ENCODE measurements around the gene MAPK7.

MAPK7 gene

DNA sequence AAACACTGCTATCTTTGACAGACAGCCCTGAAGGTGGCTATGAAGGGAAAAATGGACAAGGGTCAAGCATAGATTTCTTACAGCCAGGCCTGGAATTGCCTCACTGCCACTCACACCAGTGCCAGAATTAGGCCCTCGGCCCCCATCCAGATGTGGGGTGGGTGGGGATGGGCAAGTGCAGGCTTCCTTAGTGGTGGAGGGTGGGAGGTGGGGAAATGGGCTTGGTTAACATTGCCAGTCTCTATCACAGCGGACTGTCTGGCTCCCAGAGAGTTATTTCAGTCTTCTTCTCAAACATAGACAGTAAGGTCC lies 40.6 kb upstream of the MAPK7 start:
- no peak overlapping the region for H3K4me3 ChIP-seq (ENCODE audit: low read depth, low read length)
- no peak for TF ChIP-seq CTCF (IDR thresholded peaks at IDR 0.05; ENCODE audit: borderline replicate concordance, insufficient read depth, low read depth, low read length)

- TF ChIP-seq CTCF (IDR thresholded peaks at IDR 0.05; ENCODE audit: borderline replicate concordance, insufficient read depth, low read depth, low read length), result peak; percentile 87
- H3K4me3 ChIP-seq (ENCODE audit: low read depth, low read length), result no peak overlapping the region
These were observed 40.0 kb upstream of the MAPK7 start for GRCh38 chr17:19338031-19338990.

GRCh38 chr17:19339341-19339815 lies 38.9 kb upstream of the MAPK7 start:
- no peak for TF ChIP-seq CTCF (IDR thresholded peaks at IDR 0.05; ENCODE audit: borderline replicate concordance, insufficient read depth, low read depth, low read length)
- no peak overlapping the region for H3K4me3 ChIP-seq (ENCODE audit: low read depth, low read length)

DNA sequence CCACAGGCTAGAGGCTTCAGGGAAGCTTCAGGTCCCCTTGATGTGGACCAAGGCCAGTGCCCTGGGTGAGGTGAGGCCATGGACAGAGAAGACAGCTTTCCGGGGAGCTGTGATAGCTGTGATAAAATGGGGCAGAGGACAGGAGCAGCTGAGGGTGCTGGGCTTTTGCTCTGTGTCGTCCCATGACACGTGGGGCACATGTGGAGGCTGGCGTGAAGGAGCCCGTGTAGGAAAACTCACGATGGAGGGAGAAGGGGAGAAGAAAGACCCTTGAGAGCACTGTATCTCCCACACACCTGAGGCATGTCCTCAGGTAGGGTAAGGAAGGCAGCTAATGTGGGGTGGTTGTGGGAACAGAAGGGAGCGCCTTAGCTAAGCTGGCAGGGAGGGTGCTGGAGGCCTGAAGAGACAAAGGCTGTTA lies 37.1 kb upstream of the MAPK7 start:
- TF ChIP-seq CTCF (IDR thresholded peaks at IDR 0.05; ENCODE audit: borderline replicate concordance, insufficient read depth, low read depth, low read length), result no peak
- H3K4me3 ChIP-seq (ENCODE audit: low read depth, low read length), result no peak overlapping the region

GRCh38 chr17:19341641-19342610 lies 36.4 kb upstream of the MAPK7 start:
- H3K4me3 ChIP-seq (ENCODE audit: low read depth, low read length), result no peak overlapping the region
- no peak for TF ChIP-seq CTCF (IDR thresholded peaks at IDR 0.05; ENCODE audit: borderline replicate concordance, insufficient read depth, low read depth, low read length)

DNA sequence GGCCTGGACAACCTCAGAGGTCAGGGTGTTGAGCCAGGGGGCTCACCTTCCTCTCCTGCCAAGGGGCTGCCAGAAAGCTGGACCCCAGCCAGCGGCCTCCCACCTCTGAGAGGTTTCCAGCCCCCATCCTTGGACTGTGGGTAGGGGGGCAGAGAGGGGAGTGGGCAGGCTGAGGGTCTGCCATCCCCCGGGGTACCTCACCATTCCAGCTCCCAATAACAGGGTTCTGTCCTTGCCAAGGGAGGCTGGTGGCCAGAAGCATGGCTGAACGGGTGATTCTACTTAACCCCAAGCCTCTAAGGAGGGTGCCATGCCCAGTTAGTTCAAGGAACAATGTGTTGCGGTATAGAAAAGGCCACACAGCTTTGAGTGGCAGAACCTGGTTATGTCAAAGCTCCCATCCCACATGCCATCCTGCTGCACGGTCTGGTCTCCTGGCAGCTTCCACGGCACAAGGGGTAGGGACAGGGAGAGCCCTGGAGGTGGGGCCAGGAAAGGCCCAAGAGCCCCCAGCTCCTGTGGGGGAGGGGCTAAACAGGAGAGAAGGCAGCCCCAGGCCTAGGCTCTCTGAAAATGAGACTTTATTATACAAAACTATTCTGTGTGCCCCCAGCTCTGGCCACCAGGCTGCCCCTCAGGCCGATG lies 35.6 kb upstream of the MAPK7 start:
- no peak for TF ChIP-seq CTCF (IDR thresholded peaks at IDR 0.05; ENCODE audit: borderline replicate concordance, insufficient read depth, low read depth, low read length)
- H3K4me3 ChIP-seq (ENCODE audit: low read depth, low read length), result no peak overlapping the region

Measured in GM12875 (cell line).